ENCODE measurements around the gene C4BPA.

The C4BPA gene

DNA sequence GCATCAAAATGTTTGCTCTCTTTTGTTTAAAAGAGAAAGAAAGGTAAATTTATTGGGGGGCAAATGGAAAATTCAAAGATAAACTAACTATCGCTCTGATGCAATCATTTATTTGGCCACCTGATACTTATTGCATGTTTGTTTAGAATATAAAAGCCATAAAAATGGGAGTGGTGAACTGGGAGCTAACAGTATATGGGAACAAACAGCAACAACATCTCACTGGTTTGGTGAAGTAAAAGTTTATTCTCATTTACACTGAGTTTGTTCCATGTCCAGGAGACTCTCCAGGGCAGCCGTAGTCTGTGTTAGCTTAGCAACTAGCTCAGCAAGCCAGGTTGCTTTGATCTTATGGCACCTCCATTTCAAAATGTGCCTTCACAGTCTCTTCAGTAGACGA lies 20.4 kb downstream of the C4BPA start:
- DNase-seq (ENCODE audit: low spot score), result no peak

GRCh38 chr1:207128336-207128921 lies 24.4 kb downstream of the C4BPA start:
- DNase-seq (ENCODE audit: low spot score), result no peak

- no peak for DNase-seq (ENCODE audit: low spot score)
Observed at GRCh38 chr1:207129053-207129452, 25.0 kb downstream of the C4BPA start.

DNA sequence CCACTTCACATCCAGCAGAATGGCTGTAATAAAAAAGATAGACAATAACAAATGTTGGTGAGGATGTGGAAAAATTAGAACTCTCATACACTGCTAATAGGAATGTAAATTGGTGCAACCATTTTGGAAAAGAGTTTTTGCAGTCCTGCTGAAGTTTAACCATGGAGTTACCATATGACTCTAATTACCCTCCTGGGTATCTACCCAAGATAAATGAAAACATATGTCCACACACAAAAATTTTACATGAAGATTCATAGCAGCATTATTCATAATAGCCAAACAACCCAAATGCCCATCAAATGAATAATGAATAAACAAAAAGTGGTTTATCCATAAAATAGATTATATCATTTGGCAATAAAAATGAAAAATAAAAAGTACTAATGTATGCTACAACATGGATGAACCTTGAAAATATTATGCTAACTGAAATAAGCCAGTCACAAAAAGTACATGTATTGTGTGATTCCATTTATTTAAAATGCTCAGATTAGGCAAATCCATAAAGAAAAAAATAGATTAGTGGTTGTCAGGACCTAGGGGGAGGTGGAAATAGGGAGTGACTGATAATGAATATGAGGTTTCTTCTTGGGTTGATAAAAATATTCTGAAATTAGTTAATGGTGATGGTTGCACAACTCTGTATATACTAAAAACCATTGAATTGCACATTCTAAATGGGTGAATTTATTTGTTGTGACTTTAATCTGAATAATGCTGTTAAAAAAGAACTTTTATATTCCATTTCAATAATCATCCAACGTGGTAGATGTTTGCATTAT lies 26.4 kb downstream of the C4BPA start:
- no peak for DNase-seq (ENCODE audit: low spot score)

GRCh38 chr1:207131163-207131562 lies 27.1 kb downstream of the C4BPA start:
- no peak for DNase-seq (ENCODE audit: low spot score)

GRCh38 chr1:207134581-207134980 lies 30.5 kb downstream of the C4BPA start:
- no peak for DNase-seq (ENCODE audit: low spot score)

GRCh38 chr1:207139616-207140015 lies 35.6 kb downstream of the C4BPA start:
- no peak for DNase-seq (ENCODE audit: low spot score)

DNA sequence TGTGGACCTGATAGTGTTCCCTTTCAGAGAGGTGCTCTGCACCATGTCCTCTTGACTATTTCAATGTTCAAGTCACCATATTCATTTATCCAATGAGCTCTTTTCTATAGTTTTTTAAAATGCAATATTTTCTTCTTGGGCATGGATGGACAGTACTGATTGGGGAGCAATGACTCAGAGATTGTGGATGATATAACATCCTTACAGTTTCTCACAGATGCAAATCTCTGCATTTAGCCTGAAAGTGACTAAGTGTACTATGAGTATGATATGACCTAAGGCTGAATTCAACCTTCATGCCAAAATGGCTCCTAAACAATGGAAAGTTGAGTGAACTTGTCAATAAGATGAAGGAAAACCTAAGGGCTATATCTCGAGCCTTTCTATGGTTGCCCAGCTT lies 36.5 kb downstream of the C4BPA start:
- no peak for DNase-seq (ENCODE audit: low spot score)

GRCh38 chr1:207145401-207146058 lies 41.5 kb downstream of the C4BPA start:
- no peak for DNase-seq (ENCODE audit: low spot score)

DNA sequence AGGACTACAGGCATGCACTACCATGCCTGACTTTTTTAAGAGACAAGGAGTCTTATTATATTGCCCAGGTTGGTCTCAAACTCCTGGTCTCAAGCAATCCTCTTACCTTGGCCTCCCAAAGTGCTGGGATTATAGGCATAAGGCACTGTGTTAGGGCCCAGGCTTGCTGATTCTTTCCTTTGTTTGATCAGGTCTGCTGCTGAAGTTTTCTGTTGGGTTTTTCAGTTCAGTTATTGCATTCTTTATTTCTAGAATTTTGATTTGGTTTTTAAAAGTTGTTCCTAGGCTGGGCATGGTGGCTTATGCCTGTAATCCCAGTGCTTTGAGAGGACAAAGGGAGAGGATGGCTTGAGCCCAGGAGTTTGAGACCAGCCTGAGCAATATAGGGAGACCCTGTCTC lies 47.9 kb downstream of the C4BPA start:
- no peak for DNase-seq (ENCODE audit: low spot score)

GRCh38 chr1:207152792-207153468 lies 48.9 kb downstream of the C4BPA start:
- DNase-seq (ENCODE audit: low spot score), result no peak

DNA sequence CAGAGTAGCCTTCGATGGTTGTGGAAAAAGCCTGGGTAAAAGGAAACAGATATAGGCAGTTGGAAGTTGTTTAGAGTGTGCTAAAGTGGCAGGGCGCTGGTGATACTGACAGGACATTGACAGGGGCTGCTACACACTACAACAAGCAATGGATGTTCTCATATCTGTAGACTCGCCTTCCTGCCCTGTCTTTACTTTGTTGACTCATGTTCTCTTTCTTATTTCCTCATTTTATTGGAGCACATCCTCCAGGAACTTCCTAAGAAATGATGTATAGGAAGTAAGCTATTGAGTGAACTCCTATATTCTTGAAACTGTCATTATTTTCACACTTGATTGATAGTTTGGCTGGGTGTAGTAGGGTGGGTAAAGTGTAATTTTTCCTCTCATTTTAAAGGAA lies 51.0 kb downstream of the C4BPA start:
- DNase-seq (ENCODE audit: low spot score), result no peak

DNA sequence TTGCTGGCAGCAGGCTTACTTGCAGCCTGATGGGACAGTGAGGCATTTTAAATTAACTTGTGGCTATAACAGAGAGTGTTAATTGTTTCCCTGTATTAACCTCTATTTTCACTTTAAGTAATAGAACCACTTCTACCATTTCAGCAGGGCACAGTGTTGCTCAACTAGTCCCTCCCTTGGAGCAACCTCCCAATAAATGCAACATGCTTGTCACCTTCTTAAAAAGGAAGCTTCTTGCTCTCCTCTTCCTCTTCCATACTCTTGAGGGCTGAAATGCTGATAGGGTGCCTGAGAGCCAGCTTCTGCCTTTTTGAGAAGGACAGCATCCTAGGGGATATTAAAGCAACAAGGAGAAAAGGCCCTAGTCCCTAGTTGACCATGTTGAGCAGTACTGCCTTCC lies 52.1 kb downstream of the C4BPA start:
- no peak for DNase-seq (ENCODE audit: low spot score)

DNA sequence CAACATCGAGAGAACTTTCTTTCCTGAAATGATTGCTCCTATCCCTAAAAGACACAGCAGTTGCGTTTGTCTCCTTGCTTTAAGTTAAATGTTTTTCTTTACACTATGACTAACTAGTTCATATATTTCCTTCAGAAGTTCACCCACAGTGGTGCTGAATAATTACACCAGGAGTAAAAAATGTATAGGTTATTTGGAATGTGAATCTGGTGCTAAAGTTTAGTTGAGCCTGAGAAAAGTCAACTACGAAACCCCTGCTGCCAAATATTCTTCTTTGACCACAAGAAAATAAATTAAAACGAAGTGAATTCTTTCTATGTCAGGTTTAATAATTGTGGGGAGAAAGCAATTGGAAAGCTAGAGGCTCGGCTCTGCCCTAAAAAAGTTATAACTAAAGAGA lies 52.8 kb downstream of the C4BPA start:
- no peak for DNase-seq (ENCODE audit: low spot score)

GRCh38 chr1:207164086-207164485 lies 60.1 kb downstream of the C4BPA start:
- DNase-seq (ENCODE audit: low spot score), result no peak

GRCh38 chr1:207172321-207172720 lies 68.3 kb downstream of the C4BPA start:
- no peak for DNase-seq (ENCODE audit: low spot score)

DNA sequence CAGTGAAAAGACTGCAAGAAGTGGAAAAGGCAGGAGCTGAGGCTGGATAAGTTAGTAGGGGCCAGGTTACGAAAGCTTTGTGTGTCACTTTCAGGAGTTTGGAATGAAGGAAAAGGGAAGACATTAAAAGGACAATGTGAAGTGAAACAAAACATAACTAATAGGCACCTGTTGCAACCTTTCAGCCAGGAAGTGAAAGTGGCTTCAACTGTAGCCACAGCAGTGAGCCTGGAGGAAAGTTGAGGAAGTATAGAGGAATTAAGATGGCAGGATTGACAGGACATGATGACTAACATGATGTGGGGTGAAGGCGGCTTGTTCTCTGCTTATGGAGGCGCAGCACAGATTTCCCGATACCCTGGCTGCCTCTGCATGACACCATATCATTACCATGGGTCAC lies 68.9 kb downstream of the C4BPA start:
- no peak for DNase-seq (ENCODE audit: low spot score)

GRCh38 chr1:207173396-207173795 lies 69.4 kb downstream of the C4BPA start:
- DNase-seq (ENCODE audit: low spot score), result no peak

GRCh38 chr1:207174913-207175312 lies 70.9 kb downstream of the C4BPA start:
- DNase-seq (ENCODE audit: low spot score), result no peak

- no peak for DNase-seq (ENCODE audit: low spot score)
Observed at GRCh38 chr1:207179036-207179435, 75.0 kb downstream of the C4BPA start.

DNA sequence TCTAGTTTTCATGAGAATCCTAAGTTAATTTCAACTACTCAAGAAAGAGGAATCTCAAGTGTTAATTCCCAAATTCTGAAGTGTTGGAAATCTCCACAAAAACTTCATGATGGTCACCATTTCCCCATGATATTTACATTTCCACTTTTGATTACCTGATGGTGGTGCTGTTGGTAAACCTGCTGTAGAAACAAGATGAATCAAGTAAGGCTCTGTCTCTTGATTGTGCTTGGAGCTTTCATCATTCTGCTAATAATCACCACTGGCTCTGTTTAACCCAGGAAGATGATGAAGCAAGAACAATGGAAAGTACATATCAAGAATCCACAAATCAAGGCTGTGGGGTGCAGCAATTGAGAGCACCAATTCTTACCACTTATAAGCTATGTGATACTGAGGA lies 77.8 kb downstream of the C4BPA start:
- no peak for DNase-seq (ENCODE audit: low spot score)

- DNase-seq (ENCODE audit: low spot score), result no peak
Observed at GRCh38 chr1:207186503-207186902, 82.5 kb downstream of the C4BPA start.

DNA sequence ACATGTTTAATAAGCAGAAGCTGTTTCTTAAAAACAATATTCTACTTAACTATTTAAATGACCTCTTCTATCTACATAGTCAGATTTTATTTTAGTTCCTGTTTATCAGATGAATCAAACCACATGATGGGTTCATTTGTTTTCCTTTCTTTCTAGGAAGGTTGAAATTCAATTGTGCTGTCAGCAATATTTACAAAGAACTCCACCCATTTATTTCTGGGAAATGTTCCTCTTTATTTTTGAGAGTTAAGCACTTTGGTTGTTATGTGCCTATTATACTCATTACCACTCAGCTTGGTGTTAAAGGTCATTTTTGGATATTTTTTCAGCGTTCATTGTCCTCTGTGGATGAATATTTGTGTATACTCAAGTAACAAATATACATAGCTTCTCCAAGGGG lies 84.9 kb downstream of the C4BPA start:
- no peak for DNase-seq (ENCODE audit: low spot score)
